Measurements from ENCODE around the gene COG3. TPM values are rescaled to one million over a fixed set of nuclear protein-coding genes. Genes with fewer than 3 reads are reported as not detected.

COG3 gene
- total and polyA plus RNA-seq, 2 of the 13 experiments (the other 11 are each of a cell fraction or from before 2014, with no cell fraction given) = 37.8 to 47.5 TPM

- TF ChIP-seq GATAD1 (CRISPR knock-in tag; IDR thresholded peaks at IDR 0.05) (0 out of 2 replicates have a peak, but pooled peaks have one; percentile 46), AHR (CRISPR knock-in tag; IDR thresholded peaks at IDR 0.05) (no peak), CCDC6 (CRISPR knock-in tag; IDR thresholded peaks at IDR 0.05) (no peak; the same call in 1 of the 2 replicates), ELK4 (CRISPR knock-in tag; IDR thresholded peaks at IDR 0.05; ENCODE audit: borderline replicate concordance) (no peak), NCOR1 (IDR thresholded peaks at IDR 0.05; ENCODE audit: borderline replicate concordance, low read length) (peak; percentile 23; the same call in 1 of the 2 replicates), HCFC1 (IDR thresholded peaks at IDR 0.05; ENCODE audit: low read depth, low read length) (no peak), NCOA5 (CRISPR knock-in tag; IDR thresholded peaks at IDR 0.05) (no peak), LRRFIP1 (CRISPR knock-in tag; conservative IDR thresholded peaks at IDR 0.05) (no peak), SMAD9 (CRISPR knock-in tag; IDR thresholded peaks at IDR 0.05) (no peak), SALL1 (CRISPR knock-in tag; IDR thresholded peaks at IDR 0.05) (peak; percentile 54; the same call in 1 of the 2 replicates), ZNF674 (CRISPR knock-in tag; IDR thresholded peaks at IDR 0.05; ENCODE audit: low read depth) (no peak), ARHGAP35 (CRISPR knock-in tag; IDR thresholded peaks at IDR 0.05; ENCODE audit: borderline replicate concordance) (no peak; the same call in 1 of the 2 replicates), ZNF18 (CRISPR knock-in tag; IDR thresholded peaks at IDR 0.05; ENCODE audit: insufficient replicate concordance) (peak; percentile 72), ETV6 (CRISPR knock-in tag; conservative IDR thresholded peaks at IDR 0.05) (no peak; the same call in none of the 2 replicates), TFDP1 (CRISPR knock-in tag; IDR thresholded peaks at IDR 0.05; ENCODE audit: borderline replicate concordance) (no peak), ZNF350 (CRISPR knock-in tag; IDR thresholded peaks at IDR 0.05; ENCODE audit: borderline replicate concordance, low read depth) (no peak; the same call in 1 of the 2 replicates), ZNF274 (CRISPR knock-in tag; IDR thresholded peaks at IDR 0.05) (peak; percentile 85), ZNF275 (CRISPR knock-in tag; IDR thresholded peaks at IDR 0.05; ENCODE audit: borderline replicate concordance) (peak; percentile 44; the same call in 1 of the 2 replicates), POGK (CRISPR knock-in tag; conservative IDR thresholded peaks at IDR 0.05) (peak; percentile 19; the same call in 1 of the 2 replicates)
Observed at GRCh38 chr13:45417790-45418534, 46.8 kb upstream of the COG3 start, which contains the start of gene SLC25A30 (continued).
